Ishikawa (cell line): Measurements from ENCODE around the gene SFT2D3.

ENCODE experiments used
- CEBPB ChIP-seq: IDR thresholded peaks from 2 replicates; pipeline ENCODE4 v1.6.1; 2012
- CREB1 ChIP-seq: IDR thresholded peaks from 2 replicates; pipeline ENCODE4 v1.6.1; 2012; ENCODE audit warnings: low read depth
- EGR1 ChIP-seq: IDR thresholded peaks from 2 replicates; pipeline ENCODE4 v1.6.1; 2012
- EP300 ChIP-seq: IDR thresholded peaks from 2 replicates; pipeline ENCODE4 v1.6.1; 2012; ENCODE audit warnings: borderline replicate concordance
- FOXM1 ChIP-seq: IDR thresholded peaks from 2 replicates; pipeline ENCODE4 v1.6.1; 2012; ENCODE audit warnings: low read depth, borderline replicate concordance
- NFIC ChIP-seq: IDR thresholded peaks from 2 replicates; pipeline ENCODE4 v1.6.1; 2012
- RAD21 ChIP-seq: IDR thresholded peaks from 2 replicates; pipeline ENCODE4 v1.6.1; 2012; ENCODE audit warnings: low read depth
- TAF1 ChIP-seq: IDR thresholded peaks from 2 replicates; pipeline ENCODE4 v1.6.1; 2012; ENCODE audit warnings: low read depth, mild to moderate bottlenecking
- TCF12 ChIP-seq: IDR thresholded peaks from 2 replicates; pipeline ENCODE4 v1.6.1; 2012; ENCODE audit warnings: low read depth
- TEAD4 ChIP-seq: IDR thresholded peaks from 2 replicates; pipeline ENCODE4 v1.6.1; 2012
- YY1 ChIP-seq: IDR thresholded peaks from 2 replicates; pipeline ENCODE4 v1.6.1; 2012; ENCODE audit warnings: low read depth
- ZBTB7A ChIP-seq: IDR thresholded peaks from 2 replicates; pipeline ENCODE4 v1.6.1; 2012; ENCODE audit warnings: low read depth
- TF ChIP-seq, protein P1 (sequence below): IDR thresholded peaks from 2 replicates; pipeline ENCODE4 v1.6.1; 2012
- TF ChIP-seq, protein P2 (sequence below): IDR thresholded peaks from 2 replicates; pipeline ENCODE4 v1.6.1; 2012
- TF ChIP-seq, protein P3 (sequence below): IDR thresholded peaks from 2 replicates; pipeline ENCODE4 v1.6.1; 2012; ENCODE audit warnings: low read depth, mild to moderate bottlenecking

SFT2D3 gene, protein sequence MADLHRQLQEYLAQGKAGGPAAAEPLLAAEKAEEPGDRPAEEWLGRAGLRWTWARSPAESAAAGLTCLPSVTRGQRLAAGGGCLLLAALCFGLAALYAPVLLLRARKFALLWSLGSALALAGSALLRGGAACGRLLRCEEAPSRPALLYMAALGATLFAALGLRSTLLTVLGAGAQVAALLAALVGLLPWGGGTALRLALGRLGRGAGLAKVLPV

DNA sequence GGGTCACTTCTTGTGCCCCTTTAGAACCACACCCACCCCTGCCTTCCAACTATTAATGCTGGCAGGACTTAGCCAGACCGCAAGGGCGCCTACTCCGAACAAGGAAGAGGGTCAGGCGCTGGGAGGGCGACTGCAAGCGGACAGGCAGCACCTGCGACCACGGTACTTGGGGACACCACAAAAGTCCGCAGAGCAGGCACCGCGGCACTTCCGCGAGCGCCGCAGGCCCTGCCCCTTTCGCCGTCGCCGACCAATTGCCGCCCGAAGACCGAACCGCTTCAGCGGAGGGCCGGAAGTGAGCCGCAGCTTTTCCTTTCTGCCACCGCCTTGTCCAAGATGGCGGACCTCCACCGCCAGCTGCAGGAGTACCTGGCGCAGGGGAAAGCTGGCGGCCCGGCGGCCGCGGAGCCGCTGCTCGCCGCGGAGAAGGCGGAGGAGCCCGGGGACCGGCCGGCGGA, at the start of gene SFT2D3:
SFT2D3 (plus strand) TSS at position 305 of the 458 bp plus-strand sequence; CDS start at position 337, 32 bp downstream.
- TF ChIP-seq, protein P1, sequence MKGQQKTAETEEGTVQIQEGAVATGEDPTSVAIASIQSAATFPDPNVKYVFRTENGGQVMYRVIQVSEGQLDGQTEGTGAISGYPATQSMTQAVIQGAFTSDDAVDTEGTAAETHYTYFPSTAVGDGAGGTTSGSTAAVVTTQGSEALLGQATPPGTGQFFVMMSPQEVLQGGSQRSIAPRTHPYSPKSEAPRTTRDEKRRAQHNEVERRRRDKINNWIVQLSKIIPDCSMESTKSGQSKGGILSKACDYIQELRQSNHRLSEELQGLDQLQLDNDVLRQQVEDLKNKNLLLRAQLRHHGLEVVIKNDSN: no peak
- peak; percentile 97 for TF ChIP-seq TAF1
- peak; percentile 96 for TF ChIP-seq YY1
- 0 out of 2 replicates have a peak, but pooled peaks have one; percentile 11 for TF ChIP-seq EP300
- TF ChIP-seq TCF12: peak; percentile 63

DNA sequence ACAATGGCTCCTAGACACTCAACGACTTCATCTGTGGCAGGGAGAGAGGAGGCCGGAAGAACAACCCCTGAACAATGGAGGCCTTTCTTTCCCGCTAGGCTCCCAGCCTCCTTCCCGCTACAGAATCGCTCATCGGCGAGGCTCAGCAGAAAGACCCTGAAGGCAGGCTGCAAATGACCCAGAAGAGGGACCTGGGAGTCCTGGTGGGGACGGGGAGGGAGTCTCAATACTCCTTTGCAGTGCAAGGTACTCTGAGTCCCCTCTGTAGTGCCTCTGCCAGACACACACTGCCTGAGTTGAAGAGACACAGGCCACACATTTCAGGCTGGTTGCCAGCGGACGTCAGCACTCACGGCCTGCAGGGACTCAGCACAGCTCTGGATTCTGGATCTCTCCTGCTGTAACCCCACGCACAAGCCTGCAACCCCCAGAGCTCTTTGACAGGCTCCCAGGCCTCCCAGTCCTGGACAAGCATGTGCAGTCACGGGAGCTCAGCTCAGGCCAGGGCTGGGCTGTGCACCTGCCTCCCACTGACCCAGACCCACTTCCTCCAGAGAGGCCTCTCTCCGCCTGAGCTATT, 49.2 kb upstream of the SFT2D3 start:
- no peak for TF ChIP-seq EP300
- TF ChIP-seq TEAD4: no peak
- TF ChIP-seq TCF12: no peak
- no peak for TF ChIP-seq NFIC
- TF ChIP-seq EGR1: no peak
- TF ChIP-seq, protein P2, sequence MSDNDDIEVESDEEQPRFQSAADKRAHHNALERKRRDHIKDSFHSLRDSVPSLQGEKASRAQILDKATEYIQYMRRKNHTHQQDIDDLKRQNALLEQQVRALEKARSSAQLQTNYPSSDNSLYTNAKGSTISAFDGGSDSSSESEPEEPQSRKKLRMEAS: no peak
- TF ChIP-seq, protein P1: no peak
- TF ChIP-seq RAD21: no peak
- TF ChIP-seq, protein P3, sequence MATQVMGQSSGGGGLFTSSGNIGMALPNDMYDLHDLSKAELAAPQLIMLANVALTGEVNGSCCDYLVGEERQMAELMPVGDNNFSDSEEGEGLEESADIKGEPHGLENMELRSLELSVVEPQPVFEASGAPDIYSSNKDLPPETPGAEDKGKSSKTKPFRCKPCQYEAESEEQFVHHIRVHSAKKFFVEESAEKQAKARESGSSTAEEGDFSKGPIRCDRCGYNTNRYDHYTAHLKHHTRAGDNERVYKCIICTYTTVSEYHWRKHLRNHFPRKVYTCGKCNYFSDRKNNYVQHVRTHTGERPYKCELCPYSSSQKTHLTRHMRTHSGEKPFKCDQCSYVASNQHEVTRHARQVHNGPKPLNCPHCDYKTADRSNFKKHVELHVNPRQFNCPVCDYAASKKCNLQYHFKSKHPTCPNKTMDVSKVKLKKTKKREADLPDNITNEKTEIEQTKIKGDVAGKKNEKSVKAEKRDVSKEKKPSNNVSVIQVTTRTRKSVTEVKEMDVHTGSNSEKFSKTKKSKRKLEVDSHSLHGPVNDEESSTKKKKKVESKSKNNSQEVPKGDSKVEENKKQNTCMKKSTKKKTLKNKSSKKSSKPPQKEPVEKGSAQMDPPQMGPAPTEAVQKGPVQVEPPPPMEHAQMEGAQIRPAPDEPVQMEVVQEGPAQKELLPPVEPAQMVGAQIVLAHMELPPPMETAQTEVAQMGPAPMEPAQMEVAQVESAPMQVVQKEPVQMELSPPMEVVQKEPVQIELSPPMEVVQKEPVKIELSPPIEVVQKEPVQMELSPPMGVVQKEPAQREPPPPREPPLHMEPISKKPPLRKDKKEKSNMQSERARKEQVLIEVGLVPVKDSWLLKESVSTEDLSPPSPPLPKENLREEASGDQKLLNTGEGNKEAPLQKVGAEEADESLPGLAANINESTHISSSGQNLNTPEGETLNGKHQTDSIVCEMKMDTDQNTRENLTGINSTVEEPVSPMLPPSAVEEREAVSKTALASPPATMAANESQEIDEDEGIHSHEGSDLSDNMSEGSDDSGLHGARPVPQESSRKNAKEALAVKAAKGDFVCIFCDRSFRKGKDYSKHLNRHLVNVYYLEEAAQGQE: no peak
- no peak for TF ChIP-seq CREB1
- no peak for TF ChIP-seq YY1
- TF ChIP-seq CEBPB: no peak
- no peak for TF ChIP-seq TAF1
- TF ChIP-seq FOXM1: no peak
- TF ChIP-seq ZBTB7A: no peak

DNA sequence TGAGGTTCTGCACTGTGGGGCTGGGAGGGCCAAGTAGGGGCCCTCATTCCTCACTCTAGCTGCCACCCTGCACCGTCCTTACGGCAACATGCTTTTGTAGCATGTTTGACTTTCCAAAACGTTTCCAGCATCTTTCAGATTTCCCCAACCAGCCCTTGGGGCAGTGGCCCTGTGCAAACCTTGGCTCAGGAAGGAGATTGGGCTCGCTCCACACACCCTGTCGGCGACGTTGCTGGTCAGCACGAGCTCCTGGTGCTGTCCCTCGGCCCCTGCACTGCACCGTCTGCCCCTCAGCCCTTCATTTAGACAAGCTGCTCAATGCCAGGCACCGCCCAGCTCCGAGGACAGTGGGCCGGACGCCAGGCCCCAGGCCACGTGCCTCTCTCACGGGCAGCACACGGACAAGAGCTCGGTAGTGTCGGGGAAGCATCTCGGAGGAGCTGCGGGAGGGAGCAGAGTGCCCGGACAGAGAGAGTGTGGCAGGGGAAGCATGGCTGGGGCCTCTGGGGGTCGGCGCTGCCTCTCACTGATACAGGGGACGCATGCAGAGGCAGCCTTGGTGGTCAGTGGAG, 48.4 kb upstream of the SFT2D3 start:
- no peak for TF ChIP-seq FOXM1
- no peak for TF ChIP-seq NFIC
- TF ChIP-seq EP300: no peak
- no peak for TF ChIP-seq CREB1
- TF ChIP-seq, protein P2: no peak
- no peak for TF ChIP-seq YY1

DNA sequence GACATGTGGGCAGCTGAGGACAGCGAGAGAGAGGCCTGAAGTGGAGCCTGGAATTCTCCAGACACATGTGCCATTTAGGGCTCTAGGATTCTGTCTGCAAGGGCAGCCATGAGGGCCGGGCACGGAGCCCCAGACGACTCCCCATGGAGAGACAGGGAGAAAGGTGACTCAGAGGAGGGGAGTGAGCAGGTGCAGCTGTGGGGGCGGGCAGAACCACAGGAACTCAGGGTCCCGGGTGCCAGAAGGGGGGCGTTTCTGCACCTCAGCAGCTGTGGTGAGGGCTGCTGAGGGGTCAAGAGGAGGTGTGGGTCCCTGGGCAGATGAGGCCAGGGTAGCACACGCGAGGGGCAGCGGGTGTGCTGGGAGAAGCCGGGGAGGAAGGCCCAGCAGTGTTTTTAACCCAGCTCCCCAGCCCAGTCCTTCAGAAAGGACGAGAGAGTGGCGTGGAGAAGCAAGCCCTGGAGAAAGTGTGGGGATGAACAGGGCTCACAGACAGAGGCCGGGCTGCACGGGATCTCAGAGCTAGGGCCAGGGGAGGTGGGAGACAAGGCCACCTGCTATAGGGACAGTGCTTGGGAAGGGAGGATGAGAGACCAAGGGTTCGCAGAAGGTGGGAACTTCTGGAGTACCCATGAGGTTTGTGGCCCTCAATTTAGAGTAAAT, 47.7 kb upstream of the SFT2D3 start:
- peak; percentile 68 for TF ChIP-seq EGR1
- TF ChIP-seq TCF12: peak; percentile 32; the same call in 1 of the 2 replicates
- TF ChIP-seq NFIC: no peak
- no peak for TF ChIP-seq CEBPB
- TF ChIP-seq, protein P3: no peak
- no peak for TF ChIP-seq FOXM1
- TF ChIP-seq TAF1: no peak

DNA sequence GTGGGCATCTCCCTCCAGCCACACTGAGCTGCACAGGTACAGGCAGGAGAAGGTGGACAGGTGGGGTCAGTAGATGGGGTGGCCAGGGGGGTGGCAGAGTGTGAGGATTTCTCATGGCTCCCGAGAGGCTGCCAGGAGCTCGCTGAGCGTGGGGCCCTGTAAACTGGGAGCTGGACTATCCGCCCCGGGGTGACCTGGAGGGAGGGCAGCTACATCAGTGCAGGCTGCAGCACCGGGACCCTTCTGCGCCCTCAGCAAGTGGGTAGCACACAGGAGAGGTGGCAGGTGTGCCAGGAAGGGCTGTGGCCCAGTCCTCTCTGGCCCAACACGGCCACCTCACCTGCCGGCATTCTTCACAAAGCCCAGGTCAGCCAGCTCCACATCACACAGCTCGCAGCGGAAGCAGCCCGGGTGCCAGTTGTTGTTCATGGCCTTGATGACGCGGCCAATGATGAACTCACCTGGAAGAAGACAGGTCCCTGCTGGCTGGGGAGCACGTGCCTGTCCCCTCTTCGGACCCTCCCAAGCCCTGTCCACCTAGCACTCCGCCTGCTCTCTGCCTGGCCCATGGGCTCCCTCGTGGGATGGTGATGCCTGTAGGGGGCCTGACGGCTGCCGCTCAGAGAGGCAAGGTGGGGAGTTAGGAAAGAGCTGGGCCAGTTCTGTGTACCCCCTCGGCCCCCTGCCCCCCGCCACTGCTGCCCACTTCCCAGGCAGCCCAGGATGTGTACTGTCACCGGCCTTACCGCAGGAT, 47.0 kb upstream of the SFT2D3 start:
- TF ChIP-seq, protein P2: no peak
- no peak for TF ChIP-seq NFIC
- TF ChIP-seq FOXM1: no peak
- TF ChIP-seq ZBTB7A: no peak
- TF ChIP-seq, protein P3: no peak
- TF ChIP-seq RAD21: no peak
- no peak for TF ChIP-seq TAF1
- TF ChIP-seq CREB1: no peak
- no peak for TF ChIP-seq EGR1
- TF ChIP-seq EP300: no peak
- no peak for TF ChIP-seq TCF12
- TF ChIP-seq CEBPB: no peak
- no peak for TF ChIP-seq YY1
- TF ChIP-seq, protein P1: no peak
- no peak for TF ChIP-seq TEAD4
